Activated CD4-positive, CD25-positive, alpha-beta regulatory T cell treated with anti-CD3 and anti-CD28 coated beads, Interleukin-2, amount 50 U/mL, for 24 hours (primary cell): Measurements from ENCODE around the gene SCGB1A1.

Experiments used
- ATAC-seq, 2 donors: fragments of 150-1000 bp; cut with Tn5 transposase; one replicate each; pipeline ENCODE4 v1.10.0; 2021; ENCODE audit warnings: mild to moderate bottlenecking in 1 of 2, moderate library complexity in 1 of 2

SCGB1A1 gene

GRCh38 chr11:62398011-62398994 is 20.5 kb upstream of the SCGB1A1 start:
- ATAC-seq = no peak

GRCh38 chr11:62399172-62399877 is 19.5 kb upstream of the SCGB1A1 start:
- no peak for ATAC-seq

GRCh38 chr11:62399878-62400266 is 19.0 kb upstream of the SCGB1A1 start:
- no peak for ATAC-seq

GRCh38 chr11:62400281-62400680 is 18.6 kb upstream of the SCGB1A1 start:
- no peak for ATAC-seq

GRCh38 chr11:62400760-62401159 is 18.1 kb upstream of the SCGB1A1 start:
- ATAC-seq = no peak

GRCh38 chr11:62401356-62401755 is 17.5 kb upstream of the SCGB1A1 start:
- no peak for ATAC-seq

- peak; percentile 22 to 47 for ATAC-seq
Measured at GRCh38 chr11:62401811-62402210, 17.0 kb upstream of the SCGB1A1 start.

GRCh38 chr11:62402226-62402959 is 16.4 kb upstream of the SCGB1A1 start:
- peak; percentile 85 to 90 for ATAC-seq

GRCh38 chr11:62402960-62403730 is 15.7 kb upstream of the SCGB1A1 start:
- ATAC-seq = no peak

GRCh38 chr11:62404435-62404834 is 14.4 kb upstream of the SCGB1A1 start:
- no peak for ATAC-seq

GRCh38 chr11:62404901-62405300 is 13.9 kb upstream of the SCGB1A1 start:
- no peak for ATAC-seq

- no peak for ATAC-seq
Measured at GRCh38 chr11:62406034-62406433, 12.8 kb upstream of the SCGB1A1 start.

- ATAC-seq = no peak
Measured at GRCh38 chr11:62409831-62410230, 9.0 kb upstream of the SCGB1A1 start.

- no peak for ATAC-seq
Measured at GRCh38 chr11:62410972-62411371, 7.9 kb upstream of the SCGB1A1 start.

GRCh38 chr11:62411524-62411923 is 7.3 kb upstream of the SCGB1A1 start:
- no peak for ATAC-seq

- no peak for ATAC-seq
Measured at GRCh38 chr11:62413060-62413696, 5.7 kb upstream of the SCGB1A1 start.

- ATAC-seq = no peak
Measured at GRCh38 chr11:62416596-62416995, 2.2 kb upstream of the SCGB1A1 start.

GRCh38 chr11:62418136-62418535 is 697 bp upstream of the SCGB1A1 start:
- ATAC-seq = no peak

GRCh38 chr11:62419314-62419929 is 589 bp downstream of the SCGB1A1 start:
- ATAC-seq = no peak

- ATAC-seq = no peak
Measured at GRCh38 chr11:62419943-62420342, 1.1 kb downstream of the SCGB1A1 start.

GRCh38 chr11:62420882-62421281 is 2.0 kb downstream of the SCGB1A1 start:
- ATAC-seq = no peak
